PC-3 (cell line): ENCODE measurements around the gene HRH3. TPM values are rescaled to one million over a fixed set of nuclear protein-coding genes. Genes with fewer than 3 reads are reported as not detected.

ENCODE experiments used
- total RNA-seq: library from RNA; depleted of rRNA; stranded (reverse); fragments of >200 nt; gene quantifications from 2 replicates; pipeline ENCODE4 v1.2.3, GENCODE V29; 2014; rRNA removed

Gene HRH3
- total RNA-seq, 1 experiment from 2014 or later = not detected

Other genes starting within 250 kb of the HRH3 start
- gene TAF4, start 154.4 kb downstream of the HRH3 start, total RNA-seq = 9.6 and 15.1 TPM in 2 replicates
- 50.1 and 51.8 TPM in 2 replicates for gene LSM14B, start 97.8 kb downstream of the HRH3 start, total RNA-seq
- 751 and 808 TPM in 2 replicates for gene PSMA7, start 76.9 kb downstream of the HRH3 start, total RNA-seq
- 17.9 and 19.1 TPM in 2 replicates for gene SS18L1, start 76.5 kb downstream of the HRH3 start, total RNA-seq
- gene MTG2, start 37.2 kb downstream of the HRH3 start, total RNA-seq = 33.9 and 40.5 TPM in 2 replicates
- 32.5 and 39.7 TPM in 2 replicates for gene OSBPL2, start 18.2 kb upstream of the HRH3 start, total RNA-seq
- 374 and 487 TPM in 2 replicates for gene ADRM1, start 82.7 kb upstream of the HRH3 start, total RNA-seq
- gene LAMA5, start 147.0 kb upstream of the HRH3 start, total RNA-seq = 196 and 308 TPM in 2 replicates
- gene RPS21, start 166.8 kb upstream of the HRH3 start, total RNA-seq = 1,250 and 1,945 TPM in 2 replicates
- gene CABLES2, start 187.0 kb upstream of the HRH3 start, total RNA-seq = 12.4 and 13.5 TPM in 2 replicates
- 9.3 and 9.4 TPM in 2 replicates for gene RBBP8NL, start 207.3 kb upstream of the HRH3 start, total RNA-seq